ENCODE data around the gene TECTB. TPM values are rescaled to one million over a fixed set of nuclear protein-coding genes. Genes with fewer than 3 reads are reported as not detected.

TECTB gene
- total RNA-seq, 6 experiments from 2014 or later, result 0.18 to 0.83 (median 0.49) TPM

GRCh38 chr10:112279433-112279832, 3.8 kb upstream of the TECTB start:
- 37% methylated on average over 3 of the region's 3 CpGs for WGBS (ENCODE audit: insufficient coverage, low coverage, low lambda C conversion rate, missing lambda C conversion rate)
- H3K9me3 ChIP-seq, result no peaks in the 10 kb centered on the region
- ATAC-seq, result peak in 1 of 4 donors; percentile 1

DNA sequence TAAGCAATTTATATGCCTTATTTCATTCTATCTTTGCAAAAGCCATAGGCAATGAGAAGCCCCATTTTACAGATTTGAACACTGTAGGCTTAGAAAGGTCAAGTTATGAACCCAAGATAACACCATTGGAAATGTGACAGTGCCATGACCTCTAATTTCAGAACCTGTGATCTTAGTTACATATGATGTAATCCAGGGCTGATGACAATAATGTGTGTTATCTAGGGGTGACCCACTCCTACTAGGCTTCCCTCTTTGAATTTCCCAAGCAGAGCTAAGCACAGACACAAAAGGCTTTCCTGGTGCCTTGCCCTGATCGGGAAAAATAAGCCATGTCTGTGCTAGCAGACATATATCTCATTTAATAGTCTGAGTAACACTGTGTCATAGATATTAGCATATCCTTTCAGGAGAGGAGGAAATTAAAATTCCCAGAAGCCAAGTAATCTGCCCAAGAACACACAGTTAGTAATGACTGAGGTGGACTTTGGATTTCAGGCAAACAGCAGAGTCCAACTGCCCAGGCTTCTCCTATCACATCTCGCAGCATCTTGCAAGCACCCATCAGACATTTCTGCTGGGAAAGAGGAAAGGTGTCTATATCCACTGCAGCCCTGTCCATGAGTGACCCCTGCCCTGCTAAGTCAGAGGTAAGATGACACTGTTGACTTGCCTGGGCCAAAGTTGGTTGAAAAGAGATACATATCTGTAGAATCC, 2.8 kb upstream of the TECTB start:
- Histone ChIP-seq H3K27ac (peak overlapping the region; percentile 37 to 80 (median 52)), H3K4me3 (no peak overlapping the region)

More at GRCh38 chr10:112279433-112279832, 3.8 kb upstream of the TECTB start:
- Histone ChIP-seq H3K4me3 (no peak overlapping the region), H3K27me3 (no peaks in the 10 kb centered on the region), H3K27ac (peak overlapping the region; percentile 25 to 80 (median 52)), H3K4me1 (peaks cover 0 to 58% (median 18%) of the 10 kb centered on the region in 4 donors), H3K36me3 (no peaks in the 10 kb centered on the region)
- intact Hi-C loops (cut with DNase I), result no loop called here
- no peak for DNase-seq
- no peak for TF ChIP-seq POLR2A (IDR thresholded peaks at IDR 0.05)
- no peak for TF ChIP-seq CTCF (IDR thresholded peaks at IDR 0.05)

GRCh38 chr10:112282086-112282485, 1.1 kb upstream of the TECTB start:
- no peak for TF ChIP-seq POLR2A (IDR thresholded peaks at IDR 0.05)
- TF ChIP-seq CTCF (IDR thresholded peaks at IDR 0.05), result no peak

More for the DNA sequence above, 2.8 kb upstream of the TECTB start:
- H3K27me3 ChIP-seq, result no peaks in the 10 kb centered on the region
- ATAC-seq (peak; percentile 47 to 58 (median 57)), DNase-seq (peak in 1 of 3 donors; percentile 58)
- peaks cover 0 to 48% (median 13%) of the 10 kb centered on the region in 4 donors for H3K4me1 ChIP-seq
- TF ChIP-seq POLR2A (IDR thresholded peaks at IDR 0.05) (no peak), CTCF (IDR thresholded peaks at IDR 0.05) (no peak)
- WGBS (ENCODE audit: insufficient coverage, low coverage, low lambda C conversion rate, missing lambda C conversion rate), result 53% methylated on average over 2 of the region's 2 CpGs
- H3K36me3 ChIP-seq, result no peaks in the 10 kb centered on the region
- no peaks in the 10 kb centered on the region for H3K9me3 ChIP-seq
- intact Hi-C loops (cut with DNase I), result no loop called here

DNA sequence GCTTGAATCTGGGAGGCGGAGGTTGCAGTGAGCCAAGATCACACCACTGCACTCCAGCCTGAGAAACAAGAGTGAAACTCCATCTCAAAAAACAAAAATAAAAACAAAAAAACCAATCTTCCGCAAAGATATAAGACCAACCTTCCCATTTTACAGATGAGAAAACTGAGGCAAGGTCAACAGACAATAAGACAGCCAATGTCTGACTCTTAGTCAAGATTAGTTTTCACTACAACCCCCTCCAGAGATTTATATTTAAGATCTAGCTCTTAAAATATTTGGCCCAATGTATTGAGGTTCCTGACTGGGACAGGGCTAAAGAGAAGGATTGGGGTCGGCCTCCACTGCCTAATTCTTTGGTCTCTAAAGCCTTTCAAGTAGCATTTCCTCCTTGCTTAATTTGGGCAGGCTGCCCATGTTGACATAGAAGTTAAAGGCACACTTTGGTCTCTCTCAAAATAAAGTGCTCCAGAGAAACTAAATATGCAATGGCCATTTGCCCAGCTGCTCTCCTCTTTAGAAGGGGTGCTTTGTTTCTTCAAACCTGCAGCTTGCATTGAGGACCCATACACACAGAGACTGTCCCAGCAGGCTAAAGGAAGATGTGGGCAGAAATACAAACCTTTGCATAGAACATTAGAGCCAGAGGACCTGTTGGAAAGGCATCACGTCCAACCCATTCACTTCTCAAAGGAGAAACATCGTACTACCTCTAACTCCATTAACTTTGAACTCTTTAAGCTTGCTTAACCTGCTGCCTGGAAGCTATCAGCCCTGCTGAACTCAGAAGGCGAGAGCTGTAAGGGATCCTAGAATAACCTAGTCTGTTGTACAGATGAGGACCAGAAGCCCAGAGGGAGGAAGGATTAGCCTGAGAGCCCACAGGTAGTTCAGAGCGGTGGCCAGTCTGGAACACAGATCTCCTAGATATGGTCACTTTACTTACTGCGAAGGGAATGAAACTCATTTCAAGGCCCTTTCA, 3.9 kb downstream of the TECTB start:
- 61% methylated on average over 6 of the region's 8 CpGs for WGBS (ENCODE audit: insufficient coverage, low coverage, low lambda C conversion rate, missing lambda C conversion rate)

More at GRCh38 chr10:112282086-112282485, 1.1 kb upstream of the TECTB start:
- Histone ChIP-seq H3K27me3 (no peaks in the 10 kb centered on the region), H3K27ac (no peak overlapping the region), H3K36me3 (no peaks in the 10 kb centered on the region), H3K4me1 (peaks cover 0 to 36% (median 13%) of the 10 kb centered on the region in 4 donors), H3K9me3 (no peaks in the 10 kb centered on the region), H3K4me3 (no peak overlapping the region)
- intact Hi-C loops (cut with DNase I), result no loop called here
- WGBS (ENCODE audit: insufficient coverage, low coverage, low lambda C conversion rate, missing lambda C conversion rate), result 91% methylated on average over 4 of the region's 4 CpGs
- no peak for DNase-seq
- ATAC-seq, result no peak

More for the DNA sequence above, 3.9 kb downstream of the TECTB start:
- Histone ChIP-seq H3K27ac (peak overlapping the region in 1 of 3 donors; percentile 13), H3K4me1 (peaks cover 0 to 11% (median 0%) of the 10 kb centered on the region in 4 donors), H3K27me3 (no peaks in the 10 kb centered on the region), H3K36me3 (no peaks in the 10 kb centered on the region), H3K9me3 (no peaks in the 10 kb centered on the region), H3K4me3 (no peak overlapping the region)
- intact Hi-C loops (cut with DNase I), result no loop called here
- no peak for TF ChIP-seq CTCF (IDR thresholded peaks at IDR 0.05)
- TF ChIP-seq POLR2A (IDR thresholded peaks at IDR 0.05), result no peak
- DNase-seq, result no peak
- peak in 3 of 4 donors; percentile 47 to 85 (median 52) for ATAC-seq

All from right lobe of liver (tissue), 6 donors.